ENCODE measurements around the gene SLC26A5. TPM values are rescaled to one million over a fixed set of nuclear protein-coding genes. Genes with fewer than 3 reads are reported as not detected.
A peak's percentile ranks its signal among the peaks of the same experiment; 100 is the strongest.

The SLC26A5 gene
- total and polyA plus RNA-seq, 2 of the 8 experiments (the other 6 are each of a cell fraction or from before 2014, with no cell fraction given): 0.09 to 0.24 TPM

DNA sequence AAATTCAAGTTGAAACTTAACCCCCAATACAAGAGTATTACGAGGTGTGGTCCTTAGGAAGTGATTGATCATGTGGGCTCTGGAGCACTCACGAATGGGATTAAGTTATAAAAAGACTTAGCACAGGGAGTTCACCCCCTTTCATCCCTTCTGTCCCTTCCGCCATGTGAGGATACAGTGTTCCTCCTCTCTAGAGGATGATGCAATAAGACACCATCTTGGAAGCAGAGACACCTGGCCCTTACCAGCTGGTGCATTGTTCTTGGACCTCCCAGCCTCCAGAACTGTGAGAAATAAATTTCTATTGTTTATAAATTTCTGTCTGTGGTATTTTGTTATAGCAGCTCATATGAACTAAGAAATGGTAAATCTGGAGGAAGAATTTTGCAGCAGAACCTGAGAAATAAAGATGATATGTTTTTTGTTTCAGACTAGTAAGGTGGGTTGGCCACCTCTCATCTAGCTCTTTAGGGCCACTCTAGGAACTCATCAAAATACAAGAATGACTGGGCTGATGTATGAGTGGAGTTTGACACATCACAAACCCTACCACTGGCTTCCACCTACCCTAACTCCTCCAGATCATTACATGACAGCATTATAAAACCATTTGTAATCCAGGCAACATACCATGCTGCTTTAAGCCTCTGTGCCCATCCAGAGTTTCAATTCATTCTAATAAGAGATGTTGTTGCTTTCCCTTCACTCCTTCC is 22.4 kb downstream of the SLC26A5 start:
- H2AFZ ChIP-seq (ENCODE audit: low read length): no peak overlapping the region; the same call in 1 of the 2 replicates

More for the DNA sequence above, 22.4 kb downstream of the SLC26A5 start:
- Histone ChIP-seq H3K27ac (ENCODE audit: low read depth, low read length) (no peak overlapping the region), H3K18ac (ENCODE audit: extremely low read depth, low read length) (no peak overlapping the region), H3K9ac (replicated peaks in 1 of 4; ENCODE audit: extremely low read depth in 1 of 4, low read depth in 3 of 4, low read length in 3 of 4) (no peak overlapping the region), H3K4me1 (replicated peaks in 1 of 4; ENCODE audit: control insufficient read depth in 3 of 4, insufficient read depth in 4 of 4, low read length in 3 of 4) (no peaks in the 10 kb centered on the region), H4K20me1 (replicated peaks in 1 of 2; ENCODE audit: control insufficient read depth in 1 of 2, insufficient read depth in 2 of 2, low read length in 2 of 2) (no peaks in the 10 kb centered on the region), H4K91ac (replicated peaks; ENCODE audit: insufficient read length, low read length) (no peak overlapping the region), H3K14ac (ENCODE audit: insufficient read length) (no peak overlapping the region), H3K79me2 (ENCODE audit: control insufficient read depth in 1 of 2, insufficient read depth in 2 of 2, low read length in 2 of 2) (no peaks in the 10 kb centered on the region), H3K9me3 (ENCODE audit: insufficient read depth in 2 of 2, low read depth in 1 of 2, low read length in 1 of 2) (no peaks in the 10 kb centered on the region), H3K27me3 (replicated peaks in 1 of 4; ENCODE audit: control insufficient read depth in 3 of 4, extremely low read depth in 1 of 4, insufficient read depth in 3 of 4, low read length in 3 of 4) (no peaks in the 10 kb centered on the region), H2BK12ac (ENCODE audit: low read depth, low read length) (no peak overlapping the region), H2AK5ac (ENCODE audit: low read depth, low read length) (no peak overlapping the region), H3K4me3 (ENCODE audit: extremely low read depth in 1 of 4, insufficient read depth in 2 of 4, low read depth in 3 of 4, low read length in 4 of 4) (no peak overlapping the region), H3K79me1 (ENCODE audit: low read depth, low read length) (no peaks in the 10 kb centered on the region), H2BK20ac (ENCODE audit: low read length) (no peak overlapping the region), H4K5ac (ENCODE audit: insufficient read length, low read depth, low read length) (no peak overlapping the region), H3K4me2 (ENCODE audit: insufficient read depth in 1 of 2, low read depth in 2 of 2, low read length in 2 of 2) (no peak overlapping the region), H3K23ac (ENCODE audit: insufficient read length) (no peak overlapping the region), H3K4ac (replicated peaks; ENCODE audit: insufficient read length, low read depth, low read length) (no peak overlapping the region), H2BK5ac (ENCODE audit: low read depth, low read length) (no peak overlapping the region), H2BK120ac (replicated peaks; ENCODE audit: low read depth, low read length) (no peak overlapping the region), H3K23me2 (ENCODE audit: low read depth, low read length) (no peaks in the 10 kb centered on the region), H3K36me3 (ENCODE audit: control insufficient read depth in 2 of 4, insufficient read depth in 4 of 4, low read length in 3 of 4) (no peaks in the 10 kb centered on the region), H2BK15ac (ENCODE audit: low read length) (no peak overlapping the region), H3K56ac (replicated peaks; ENCODE audit: insufficient read length, low read depth, low read length) (no peak overlapping the region), H4K8ac (ENCODE audit: extremely low read depth, insufficient read depth, low read length) (no peak overlapping the region)
- no peak for TF ChIP-seq KDM5A (IDR thresholded peaks at IDR 0.05; ENCODE audit: low read length)
- TF ChIP-seq TAF7 (optimal IDR thresholded peaks at IDR 0.05; ENCODE audit: borderline replicate concordance, low read depth, low read length): no peak
- peak; percentile 52; the same call in 1 of the 2 replicates for TF ChIP-seq CEBPB (IDR thresholded peaks at IDR 0.05; ENCODE audit: low read depth, low read length)
- 87% methylated on average over 3 of the region's 3 CpGs; no CpG with 5 or more reads in 1 of the 2 experiments for WGBS, 2 experiments (ENCODE audit: extremely low coverage in 1 of 2, insufficient coverage in 1 of 2, insufficient read length in 1 of 2, insufficient replicate concordance in 2 of 2, low coverage in 1 of 2, low lambda C conversion rate in 2 of 2, missing lambda C conversion rate in 1 of 2)
- FAIRE-seq (no peak), DNase-seq (ENCODE audit: low read depth in 1 of 2, low spot score in 2 of 2) (no peak)
- POLR2A ChIA-PET (ENCODE audit: partially characterized antibody): no interaction called here
- CTCF ChIA-PET (ENCODE audit: partially characterized antibody): interaction anchor here (0.6 to 1.0 kb wide), 3 partner anchors 14 to 152 kb away, joined by 3 read pairs; no protein-coding TSS in a partner anchor
